Stromal cell of bone marrow (primary cell): ENCODE measurements around the gene LRRC7.
"Not testable (repeated sequence)": the region's sequence is repeated elsewhere in the genome, so short reads cannot be mapped to it uniquely, and the experiment has no call there.

Experiments used
- DNase-seq: peaks from one replicate; pipeline ENCODE4 v3.0.0-alpha.2; 2012; ENCODE audit warnings: low read depth

Gene LRRC7

GRCh38 chr1:69888016-69888415 is 320.3 kb downstream of the LRRC7 start:
- DNase-seq = not testable (repeated sequence)

- DNase-seq = no peak
These were observed 320.9 kb downstream of the LRRC7 start for GRCh38 chr1:69888657-69889056.

- no peak for DNase-seq
These were observed 330.8 kb downstream of the LRRC7 start for GRCh38 chr1:69898403-69898947.

- peak; percentile 83 for DNase-seq
These were observed 343.6 kb downstream of the LRRC7 start for GRCh38 chr1:69911301-69911801.

- DNase-seq = peak; percentile 78
These were observed 346.3 kb downstream of the LRRC7 start for GRCh38 chr1:69913977-69914376.

- no peak for DNase-seq
These were observed 347.4 kb downstream of the LRRC7 start for GRCh38 chr1:69914976-69915765.

GRCh38 chr1:69919129-69919921 is 351.6 kb downstream of the LRRC7 start:
- DNase-seq = no peak

GRCh38 chr1:69919922-69920273 is 352.2 kb downstream of the LRRC7 start:
- no peak for DNase-seq

- no peak for DNase-seq
These were observed 352.7 kb downstream of the LRRC7 start for GRCh38 chr1:69920426-69920825.

- no peak for DNase-seq
These were observed 353.8 kb downstream of the LRRC7 start for GRCh38 chr1:69921486-69921885.

- not testable (repeated sequence) for DNase-seq
These were observed 360.5 kb downstream of the LRRC7 start for GRCh38 chr1:69928234-69928633.

GRCh38 chr1:69929308-69930057 is 361.8 kb downstream of the LRRC7 start:
- DNase-seq = no peak

- no peak for DNase-seq
These were observed 362.7 kb downstream of the LRRC7 start for GRCh38 chr1:69930396-69930795.

GRCh38 chr1:69932760-69933159 is 365.0 kb downstream of the LRRC7 start:
- DNase-seq = no peak

GRCh38 chr1:69940231-69940630 is 372.5 kb downstream of the LRRC7 start:
- no peak for DNase-seq

GRCh38 chr1:69940816-69941215 is 373.1 kb downstream of the LRRC7 start:
- DNase-seq = no peak

- no peak for DNase-seq
These were observed 375.3 kb downstream of the LRRC7 start for GRCh38 chr1:69943030-69943429.

- DNase-seq = no peak
These were observed 379.2 kb downstream of the LRRC7 start for GRCh38 chr1:69946935-69947334.

- no peak for DNase-seq
These were observed 380.1 kb downstream of the LRRC7 start for GRCh38 chr1:69947837-69948236.

- DNase-seq = no peak
These were observed 385.0 kb downstream of the LRRC7 start for GRCh38 chr1:69952676-69953075.

GRCh38 chr1:69962452-69962851 is 394.7 kb downstream of the LRRC7 start:
- not testable (repeated sequence) for DNase-seq

GRCh38 chr1:69967245-69967766 is 399.6 kb downstream of the LRRC7 start:
- DNase-seq = no peak
